Measurements from ENCODE around the gene COL5A2.

GRCh38 chr2:189037518-189037917 is 142.0 kb downstream of the COL5A2 start:
- TF ChIP-seq CTCF (IDR thresholded peaks at IDR 0.05; ENCODE audit: extremely low read depth in 1 of 2, insufficient read depth in 1 of 2, low read depth in 1 of 2, low read length in 2 of 2) (no peak), POLR2A (IDR thresholded peaks at IDR 0.05; ENCODE audit: low read depth, low read length) (no peak), POLR2AphosphoS5 (IDR thresholded peaks at IDR 0.05; ENCODE audit: insufficient read depth, low read depth, low read length) (no peak), EZH2 (IDR thresholded peaks at IDR 0.05; ENCODE audit: borderline replicate concordance, low read depth, low read length, severe bottlenecking) (no peak), MAX (IDR thresholded peaks at IDR 0.05; ENCODE audit: insufficient read depth, insufficient read length) (no peak), JUN (IDR thresholded peaks at IDR 0.05; ENCODE audit: borderline replicate concordance, insufficient read depth, insufficient read length, low read depth) (peak; percentile 59), MYC (IDR thresholded peaks at IDR 0.05; ENCODE audit: low read depth, low read length) (no peak), GATA2 (IDR thresholded peaks at IDR 0.05; ENCODE audit: insufficient read depth, insufficient read length, low read depth, low read length) (no peak), FOS (IDR thresholded peaks at IDR 0.05; ENCODE audit: borderline replicate concordance, insufficient read depth, low read length) (peak; percentile 71)

Measured in endothelial cell of umbilical vein (primary cell).